Duodenal mucosa (tissue), 2 donors: ENCODE results near the gene RHOT2.
A peak's percentile ranks its signal among the peaks of the same experiment; 100 is the strongest.

Experiments used
- H3K27ac ChIP-seq: one replicate; pipeline ENCODE4 v1.7.0; 2013; ENCODE audit warnings: low read depth, low read length
- H3K27me3 ChIP-seq, 2 donors: one replicate each; pipeline ENCODE4 v1.7.0; 2013; ENCODE audit warnings: low read length in 2 of 2, control low read depth in 1 of 2; ENCODE audit not compliant: insufficient read depth in 2 of 2, control insufficient read depth in 1 of 2
- H3K36me3 ChIP-seq, 2 donors: one replicate each; pipeline ENCODE4 v1.7.0; 2013; ENCODE audit warnings: low read length in 2 of 2, control low read depth in 1 of 2; ENCODE audit not compliant: insufficient read depth in 2 of 2, control insufficient read depth in 1 of 2
- H3K4me1 ChIP-seq, 2 donors: one replicate each; pipeline ENCODE4 v1.7.0; 2013; ENCODE audit warnings: low read length in 2 of 2, control low read depth in 1 of 2; ENCODE audit not compliant: insufficient read depth in 2 of 2, control insufficient read depth in 1 of 2
- H3K4me3 ChIP-seq, 2 donors: one replicate each; pipeline ENCODE4 v1.7.0; 2013; ENCODE audit warnings: low read length in 2 of 2, low read depth in 1 of 2
- H3K9ac ChIP-seq, 2 donors: one replicate each; pipeline ENCODE4 v1.7.0; 2013; ENCODE audit warnings: low read length in 2 of 2, low read depth in 1 of 2
- H3K9me3 ChIP-seq, 2 donors: one replicate each; pipeline ENCODE4 v1.7.0; 2013; ENCODE audit warnings: low read length in 2 of 2, control low read depth in 1 of 2; ENCODE audit not compliant: control insufficient read depth in 1 of 2

Gene RHOT2

GRCh38 chr16:676565-676902 lies 8.6 kb downstream of the RHOT2 start:
- Histone ChIP-seq H3K27ac (no peak overlapping the region), H3K27me3 (no peaks in the 10 kb centered on the region), H3K4me3 (no peak overlapping the region), H3K9ac (peak overlapping the region in 1 of 2 donors; percentile 43), H3K4me1 (peaks cover 23 to 30% of the 10 kb centered on the region in 2 donors), H3K36me3 (peaks cover 11 to 29% of the 10 kb centered on the region in 2 donors), H3K9me3 (no peaks in the 10 kb centered on the region)

DNA sequence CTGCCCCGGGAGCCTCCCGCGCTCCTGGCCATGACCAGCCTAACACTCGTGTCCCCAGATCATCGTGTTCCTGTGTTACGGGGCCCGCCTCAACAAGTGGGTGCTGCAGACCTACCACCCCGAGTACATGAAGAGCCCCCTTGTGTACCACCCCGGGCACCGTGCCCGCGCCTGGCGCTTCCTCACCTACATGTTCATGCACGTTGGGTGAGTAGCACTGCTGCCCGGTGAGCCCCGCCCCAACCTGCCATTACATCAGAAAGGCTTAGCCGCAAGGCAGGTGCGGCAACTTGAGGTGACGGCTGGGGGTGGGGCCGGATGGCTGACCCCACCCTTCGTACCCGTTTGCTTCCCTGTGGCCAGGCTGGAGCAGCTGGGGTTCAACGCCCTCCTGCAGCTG lies 9.0 kb downstream of the RHOT2 start:
- Histone ChIP-seq H3K4me1 (peaks cover 27 to 34% of the 10 kb centered on the region in 2 donors), H3K27ac (no peak overlapping the region), H3K9ac (peak overlapping the region in 1 of 2 donors; percentile 43), H3K27me3 (no peaks in the 10 kb centered on the region), H3K36me3 (peaks cover 14 to 29% of the 10 kb centered on the region in 2 donors), H3K4me3 (peak overlapping the region in 1 of 2 donors; percentile 35), H3K9me3 (no peaks in the 10 kb centered on the region)

- Histone ChIP-seq H3K4me3 (peak overlapping the region in 1 of 2 donors; percentile 35), H3K9me3 (no peaks in the 10 kb centered on the region), H3K27me3 (no peaks in the 10 kb centered on the region), H3K27ac (no peak overlapping the region), H3K9ac (no peak overlapping the region), H3K4me1 (peaks cover 29 to 41% of the 10 kb centered on the region in 2 donors), H3K36me3 (peaks cover 16 to 29% of the 10 kb centered on the region in 2 donors)
These were observed 9.6 kb downstream of the RHOT2 start for GRCh38 chr16:677316-678190.

DNA sequence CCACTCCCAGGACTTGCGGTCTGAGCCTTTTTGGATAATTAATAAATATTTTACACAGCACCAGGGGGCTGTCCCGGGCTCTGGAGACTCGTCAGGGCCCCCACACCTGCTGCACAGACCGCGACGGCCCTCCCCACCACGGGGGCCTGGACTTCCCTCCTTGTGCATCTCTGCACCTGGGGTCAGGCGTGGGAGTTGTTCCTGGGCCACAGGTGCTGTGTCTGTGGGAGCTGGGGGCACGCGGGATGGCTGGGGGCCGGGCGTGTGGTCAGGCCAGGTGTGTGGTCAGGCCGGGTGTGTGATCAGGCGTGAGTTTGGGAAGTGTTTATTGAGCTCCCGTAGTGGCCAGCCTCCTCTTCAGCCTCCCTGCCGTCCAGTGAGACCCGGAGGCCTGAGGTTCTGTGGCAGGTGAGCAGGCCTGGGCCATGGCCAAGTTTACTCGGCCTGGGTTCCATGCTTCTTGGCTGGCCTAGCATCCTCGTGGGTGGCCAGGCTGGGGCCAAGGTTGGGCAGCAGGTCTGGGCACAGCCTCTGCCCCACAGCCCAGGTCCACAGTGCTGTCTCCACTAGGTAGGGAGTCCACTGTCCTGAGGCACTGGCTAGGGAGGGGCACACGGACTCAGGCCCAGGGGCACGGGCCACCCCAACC lies 10.4 kb downstream of the RHOT2 start:
- H3K27me3 ChIP-seq, result no peaks in the 10 kb centered on the region
- peaks cover 32 to 48% of the 10 kb centered on the region in 2 donors for H3K4me1 ChIP-seq
- no peak overlapping the region for H3K4me3 ChIP-seq
- H3K36me3 ChIP-seq, result peaks cover 18 to 29% of the 10 kb centered on the region in 2 donors
- no peaks in the 10 kb centered on the region for H3K9me3 ChIP-seq
- no peak overlapping the region for H3K9ac ChIP-seq
- H3K27ac ChIP-seq, result no peak overlapping the region

- Histone ChIP-seq H3K9ac (peak overlapping the region in 1 of 2 donors; percentile 2), H3K4me1 (peaks cover 34 to 53% of the 10 kb centered on the region in 2 donors), H3K9me3 (no peaks in the 10 kb centered on the region), H3K36me3 (peaks cover 18 to 22% of the 10 kb centered on the region in 2 donors), H3K4me3 (peak overlapping the region; percentile 35 to 72), H3K27me3 (no peaks in the 10 kb centered on the region), H3K27ac (peak overlapping the region; percentile 57)
These were observed 11.2 kb downstream of the RHOT2 start for GRCh38 chr16:678858-679813.

GRCh38 chr16:679814-680624 lies 12.1 kb downstream of the RHOT2 start, which contains the start of gene STUB1:
STUB1 (plus strand) TSS chr16:680410; CDS start chr16:680526, 116 bp downstream.
- Histone ChIP-seq H3K27ac (peak within 1 kb of the TSS; percentile 97), H3K9me3 (no peaks in the 10 kb centered on the region), H3K36me3 (peaks cover 18 to 21% of the 10 kb centered on the region in 2 donors), H3K27me3 (no peaks in the 10 kb centered on the region), H3K4me3 (peak within 1 kb of the TSS; percentile 79 to 84), H3K4me1 (peaks cover 33 to 55% of the 10 kb centered on the region in 2 donors), H3K9ac (peak within 1 kb of the TSS; percentile 78 to 80)

DNA sequence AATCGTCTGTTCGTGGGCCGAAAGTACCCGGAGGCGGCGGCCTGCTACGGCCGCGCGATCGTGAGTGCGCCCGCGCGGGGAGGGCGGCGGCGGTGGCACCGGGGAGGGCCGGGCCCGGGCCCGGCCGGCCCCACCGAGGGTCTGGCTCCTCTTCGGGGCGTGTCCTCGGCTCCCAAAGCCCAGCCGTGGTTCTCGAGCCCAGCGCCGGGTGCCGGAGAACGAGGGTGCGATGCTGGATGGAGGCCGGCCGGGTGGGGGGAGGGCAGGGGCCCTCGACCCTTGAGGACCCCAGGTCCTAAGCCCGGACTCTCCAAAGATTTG lies 12.7 kb downstream of the RHOT2 start:
- peak overlapping the region; percentile 79 to 84 for H3K4me3 ChIP-seq
- no peaks in the 10 kb centered on the region for H3K9me3 ChIP-seq
- peaks cover 18 to 25% of the 10 kb centered on the region in 2 donors for H3K36me3 ChIP-seq
- H3K27ac ChIP-seq, result peak overlapping the region; percentile 50
- H3K4me1 ChIP-seq, result peaks cover 29 to 56% of the 10 kb centered on the region in 2 donors
- H3K9ac ChIP-seq, result peak overlapping the region; percentile 76 to 78
- no peaks in the 10 kb centered on the region for H3K27me3 ChIP-seq

GRCh38 chr16:680967-681745 lies 13.2 kb downstream of the RHOT2 start:
- H3K9ac ChIP-seq, result peak overlapping the region; percentile 76 to 78
- no peaks in the 10 kb centered on the region for H3K9me3 ChIP-seq
- H3K36me3 ChIP-seq, result peaks cover 18 to 25% of the 10 kb centered on the region in 2 donors
- peaks cover 27 to 54% of the 10 kb centered on the region in 2 donors for H3K4me1 ChIP-seq
- peak overlapping the region; percentile 79 to 84 for H3K4me3 ChIP-seq
- no peaks in the 10 kb centered on the region for H3K27me3 ChIP-seq
- H3K27ac ChIP-seq, result peak overlapping the region; percentile 39
